Measurements from ENCODE around the gene SRD5A1.

GRCh38 chr5:6686501-6686900 lies 53.3 kb downstream of the SRD5A1 start:
- TF ChIP-seq POLR2AphosphoS5 (IDR thresholded peaks at IDR 0.05; ENCODE audit: low read depth, low read length): no peak
- TF ChIP-seq, protein P1, sequence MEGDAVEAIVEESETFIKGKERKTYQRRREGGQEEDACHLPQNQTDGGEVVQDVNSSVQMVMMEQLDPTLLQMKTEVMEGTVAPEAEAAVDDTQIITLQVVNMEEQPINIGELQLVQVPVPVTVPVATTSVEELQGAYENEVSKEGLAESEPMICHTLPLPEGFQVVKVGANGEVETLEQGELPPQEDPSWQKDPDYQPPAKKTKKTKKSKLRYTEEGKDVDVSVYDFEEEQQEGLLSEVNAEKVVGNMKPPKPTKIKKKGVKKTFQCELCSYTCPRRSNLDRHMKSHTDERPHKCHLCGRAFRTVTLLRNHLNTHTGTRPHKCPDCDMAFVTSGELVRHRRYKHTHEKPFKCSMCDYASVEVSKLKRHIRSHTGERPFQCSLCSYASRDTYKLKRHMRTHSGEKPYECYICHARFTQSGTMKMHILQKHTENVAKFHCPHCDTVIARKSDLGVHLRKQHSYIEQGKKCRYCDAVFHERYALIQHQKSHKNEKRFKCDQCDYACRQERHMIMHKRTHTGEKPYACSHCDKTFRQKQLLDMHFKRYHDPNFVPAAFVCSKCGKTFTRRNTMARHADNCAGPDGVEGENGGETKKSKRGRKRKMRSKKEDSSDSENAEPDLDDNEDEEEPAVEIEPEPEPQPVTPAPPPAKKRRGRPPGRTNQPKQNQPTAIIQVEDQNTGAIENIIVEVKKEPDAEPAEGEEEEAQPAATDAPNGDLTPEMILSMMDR (IDR thresholded peaks at IDR 0.05): no peak
- TF ChIP-seq SIN3A (IDR thresholded peaks at IDR 0.05; ENCODE audit: borderline replicate concordance, insufficient read depth, low read depth, low read length): no peak
- TF ChIP-seq TCF7L2 (IDR thresholded peaks at IDR 0.05; ENCODE audit: low read depth, low read length): no peak
- TF ChIP-seq REST (IDR thresholded peaks at IDR 0.05; ENCODE audit: insufficient read depth in 1 of 2, low read depth in 2 of 2, low read length in 1 of 2): no peak

Data from Panc1 (cell line).